H9 (cell line): ENCODE results near the gene PARD3. TPM values are rescaled to one million over a fixed set of nuclear protein-coding genes. Genes with fewer than 3 reads are reported as not detected.

Source experiments
- DNase-seq: peaks from one replicate; pipeline ENCODE4 v3.0.0-alpha.2; 2017
- H2AFZ ChIP-seq: one replicate; pipeline ENCODE4 v1.6.1; 2013; ENCODE audit warnings: mild to moderate bottlenecking, low read length, control low read depth, moderate library complexity
- H2AK5ac ChIP-seq: 2 replicates; pipeline ENCODE4 v1.6.1; 2013; ENCODE audit warnings: low read length, control low read depth, mixed read lengths; ENCODE audit not compliant: insufficient read length
- H2BK120ac ChIP-seq: one replicate; pipeline ENCODE4 v1.6.1; 2013; ENCODE audit warnings: low read depth, mild to moderate bottlenecking, low read length, control low read depth, inconsistent platforms; ENCODE audit not compliant: poor library complexity, severe bottlenecking
- H2BK12ac ChIP-seq: 2 replicates; pipeline ENCODE4 v1.6.1; 2013; ENCODE audit warnings: low read length, control low read depth, mixed read lengths, low read depth; ENCODE audit not compliant: insufficient read length
- H2BK15ac ChIP-seq: 2 replicates; pipeline ENCODE4 v1.6.1; 2013; ENCODE audit warnings: low read depth, low read length, control low read depth
- H2BK20ac ChIP-seq: one replicate; pipeline ENCODE4 v1.6.1; 2013; ENCODE audit warnings: low read depth, mild to moderate bottlenecking, low read length, control low read depth, inconsistent platforms; ENCODE audit not compliant: poor library complexity, severe bottlenecking
- H2BK5ac ChIP-seq: 2 replicates; pipeline ENCODE4 v1.6.1; 2013; ENCODE audit warnings: low read length, control low read depth, mixed read lengths; ENCODE audit not compliant: insufficient read length
- H3K14ac ChIP-seq: 2 replicates; pipeline ENCODE4 v1.6.1; 2013; ENCODE audit warnings: low read length, control low read depth; ENCODE audit not compliant: insufficient read depth
- H3K18ac ChIP-seq: 2 replicates; pipeline ENCODE4 v1.6.1; 2013; ENCODE audit warnings: low read depth, mild to moderate bottlenecking, mixed read lengths, low read length, control low read depth; ENCODE audit not compliant: insufficient read length
- H3K23ac ChIP-seq: 2 replicates; pipeline ENCODE4 v1.6.1; 2013; ENCODE audit warnings: low read length, control low read depth, mixed read lengths, low read depth; ENCODE audit not compliant: insufficient read length
- H3K23me2 ChIP-seq: 2 replicates; pipeline ENCODE4 v1.6.1; 2013; ENCODE audit warnings: low read depth, mild to moderate bottlenecking, mixed read lengths, low read length, control low read depth; ENCODE audit not compliant: insufficient read length, poor library complexity, severe bottlenecking
- H3K27ac ChIP-seq: 2 replicates; pipeline ENCODE4 v1.5.1; 2013; ENCODE audit warnings: low read length, control low read depth, mixed read lengths, low read depth; ENCODE audit not compliant: insufficient read length
- H3K27me3 ChIP-seq: 2 replicates; pipeline ENCODE4 v1.6.1; 2013; ENCODE audit warnings: low read length, control low read depth, inconsistent platforms; ENCODE audit not compliant: insufficient read depth
- H3K4ac ChIP-seq: 2 replicates; pipeline ENCODE4 v1.6.1; 2013; ENCODE audit warnings: low read depth, mild to moderate bottlenecking, control low read depth, inconsistent platforms, low read length, moderate library complexity
- H3K4me1 ChIP-seq: 2 replicates; pipeline ENCODE4 v1.6.1; 2013; ENCODE audit warnings: low read length, control low read depth, inconsistent platforms; ENCODE audit not compliant: insufficient read depth
- H3K4me2 ChIP-seq: 2 replicates; pipeline ENCODE4 v1.6.1; 2013; ENCODE audit warnings: low read length, control low read depth, mixed read lengths; ENCODE audit not compliant: insufficient read length, insufficient read depth
- H3K56ac ChIP-seq: 2 replicates; pipeline ENCODE4 v1.6.1; 2013; ENCODE audit warnings: low read depth, mild to moderate bottlenecking, mixed read lengths, low read length, control low read depth; ENCODE audit not compliant: insufficient read length
- H3K79me1 ChIP-seq: 2 replicates; pipeline ENCODE4 v1.6.1; 2013; ENCODE audit warnings: low read depth, mild to moderate bottlenecking, moderate library complexity, low read length, control low read depth, inconsistent platforms; ENCODE audit not compliant: insufficient read depth, poor library complexity, severe bottlenecking
- H3K79me2 ChIP-seq: 2 replicates; pipeline ENCODE4 v1.6.1; 2013; ENCODE audit warnings: low read length, control low read depth, inconsistent platforms; ENCODE audit not compliant: insufficient read depth
- H3K9ac ChIP-seq: 2 replicates; pipeline ENCODE4 v1.6.1; 2013; ENCODE audit warnings: low read length, control low read depth, mixed read lengths; ENCODE audit not compliant: insufficient read length; ENCODE audit errors: extremely low read depth
- H3K9me3 ChIP-seq: one replicate; pipeline ENCODE4 v1.6.1; 2013; ENCODE audit warnings: low read depth, low read length, inconsistent platforms; ENCODE audit not compliant: control insufficient read depth
- H3T11ph ChIP-seq: one replicate; pipeline ENCODE4 v1.6.1; 2013; ENCODE audit warnings: mild to moderate bottlenecking, low read length, control low read depth, inconsistent platforms
- H4K20me1 ChIP-seq: one replicate; pipeline ENCODE4 v1.6.1; 2013; ENCODE audit not compliant: control insufficient read depth, insufficient read length, insufficient read depth
- H4K5ac ChIP-seq: 2 replicates; pipeline ENCODE4 v1.6.1; 2013; ENCODE audit warnings: low read depth, mild to moderate bottlenecking, mixed read lengths, low read length, control low read depth; ENCODE audit not compliant: insufficient read length
- H4K8ac ChIP-seq: replicated peaks from 2 replicates; pipeline ENCODE4 v1.6.1; 2013; ENCODE audit warnings: low read length, control low read depth, mixed read lengths, low read depth; ENCODE audit not compliant: insufficient read length
- H4K91ac ChIP-seq: 2 replicates; pipeline ENCODE4 v1.6.1; 2013; ENCODE audit warnings: low read depth, mild to moderate bottlenecking, moderate library complexity, mixed read lengths, low read length, control low read depth; ENCODE audit not compliant: insufficient read length
- H3K27ac Mint-ChIP-seq, 3 experiments: 2 replicates in 2 of 3; 3 replicates in 1 of 3; pipeline ENCODE4 v1.8.0; 2020 to 2021; ENCODE audit warnings: mixed read lengths in 3 of 3, mild to moderate bottlenecking in 1 of 3, moderate library complexity in 1 of 3
- H3K27me3 Mint-ChIP-seq: 2 replicates; pipeline ENCODE4 v1.8.0; 2021; ENCODE audit warnings: low read depth, mild to moderate bottlenecking, moderate library complexity, mixed read lengths
- H3K36me3 Mint-ChIP-seq, 3 experiments: 2 replicates in 2 of 3; 3 replicates in 1 of 3; pipeline ENCODE4 v1.8.0; 2020 to 2021; ENCODE audit warnings: low read depth in 3 of 3, mixed read lengths in 3 of 3; ENCODE audit not compliant: insufficient read depth in 1 of 3
- H3K4me1 Mint-ChIP-seq, 2 experiments: 2 replicates each; pipeline ENCODE4 v1.8.0; 2020; ENCODE audit warnings: mixed read lengths in 2 of 2
- H3K4me3 Mint-ChIP-seq, 2 experiments: 2 replicates in 1 of 2; 3 replicates in 1 of 2; pipeline ENCODE4 v1.8.0; 2020 to 2021; ENCODE audit warnings: mild to moderate bottlenecking in 2 of 2, mixed read lengths in 2 of 2, moderate library complexity in 1 of 2
- H3K9me3 Mint-ChIP-seq, 2 experiments: 2 replicates in 1 of 2; 3 replicates in 1 of 2; pipeline ENCODE4 v1.8.0; 2020; ENCODE audit warnings: mild to moderate bottlenecking in 2 of 2, mixed read lengths in 2 of 2, moderate library complexity in 1 of 2
- WGBS: extraction: QIAGEN DNeasy Blood & Tissue Kit; methylation state at CpG from one replicate; pipeline ENCODE4 v1.1.7; 2013; ENCODE audit warnings: missing lambda C conversion rate, low lambda C conversion rate, mixed read lengths; ENCODE audit not compliant: insufficient read length; ENCODE audit errors: extremely low coverage; 5-methylcytosine and 5-hydroxymethylcytosine counted together
- total RNA-seq: library from RNA; stranded (reverse); gene quantifications from 2 replicates; pipeline ENCODE4 v1.2.1, GENCODE V29; 2021
- TF ChIP-seq, protein P1 (sequence below): fragments of 200-600 bp; sonication (generic); conservative IDR thresholded peaks from 3 replicates; pipeline ENCODE4 v1.8.0; 2021; ENCODE audit warnings: antibody characterized with exemption, mild to moderate bottlenecking

Gene PARD3
- total RNA-seq, 1 experiment from 2014 or later = 44.7 TPM

DNA sequence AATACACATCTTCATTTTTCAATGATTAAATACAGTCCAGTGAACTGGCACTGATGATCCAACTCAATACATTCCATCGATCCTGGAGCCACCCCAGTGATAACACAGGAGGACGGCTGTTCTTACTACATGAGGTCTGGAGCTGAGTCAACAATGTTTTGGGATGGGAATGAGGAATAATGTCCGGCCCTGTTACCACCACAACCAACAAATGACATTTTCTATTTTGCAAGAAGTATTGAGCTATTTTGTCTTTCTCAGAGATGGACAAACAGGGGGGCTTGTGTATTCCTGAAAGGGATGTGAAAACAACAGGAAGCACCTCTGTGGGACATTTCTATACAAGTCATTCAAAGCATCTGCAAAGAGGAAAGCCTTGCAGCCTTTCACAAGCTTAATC is 249.2 kb downstream of the PARD3 start:
- WGBS = no CpG with 5 or more reads among the region's 3 CpGs
- H3K27ac ChIP-seq = peak overlapping the region; percentile 74
- H3K23ac ChIP-seq = no peak overlapping the region
- H3K79me2 ChIP-seq = no peaks in the 10 kb centered on the region; the same call in none of the 2 replicates
- no peak overlapping the region for H2BK12ac ChIP-seq
- Mint-ChIP-seq H3K4me3 (peak overlapping the region in 1 of 2 experiments; percentile 61; a peak in 3 of 5 replicates), H3K9me3 (no peaks in the 10 kb centered on the region), H3K4me1 (peaks cover 34 to 38% of the 10 kb centered on the region in 2 experiments), H3K27ac (peak overlapping the region; percentile 39 to 94 (median 71); a peak in 5 of 7 replicates), H3K27me3 (no peaks in the 10 kb centered on the region), H3K36me3 (no peaks in the 10 kb centered on the region)
- H3K27me3 ChIP-seq = no peaks in the 10 kb centered on the region
- no peak overlapping the region for H3K4ac ChIP-seq
- no peak overlapping the region for H2BK5ac ChIP-seq
- DNase-seq = no peak
- H3K23me2 ChIP-seq = no peaks in the 10 kb centered on the region
- H2AFZ ChIP-seq = no peak overlapping the region
- no peak overlapping the region for H3K14ac ChIP-seq
- no peak overlapping the region for H4K8ac ChIP-seq
- H2BK15ac ChIP-seq = no peak overlapping the region
- H3K56ac ChIP-seq = no peak overlapping the region
- H4K91ac ChIP-seq = no peak overlapping the region
- no peak overlapping the region for H2AK5ac ChIP-seq
- no peak overlapping the region for H3K4me2 ChIP-seq
- peaks cover 4% of the 10 kb centered on the region for H3K79me1 ChIP-seq
- no peak overlapping the region for H3K9ac ChIP-seq
- no peaks in the 10 kb centered on the region for H4K20me1 ChIP-seq
- no peak overlapping the region for H2BK120ac ChIP-seq
- H3T11ph ChIP-seq = no peak overlapping the region
- H2BK20ac ChIP-seq = no peak overlapping the region
- peaks cover 14% of the 10 kb centered on the region for H3K4me1 ChIP-seq
- TF ChIP-seq, protein P1, sequence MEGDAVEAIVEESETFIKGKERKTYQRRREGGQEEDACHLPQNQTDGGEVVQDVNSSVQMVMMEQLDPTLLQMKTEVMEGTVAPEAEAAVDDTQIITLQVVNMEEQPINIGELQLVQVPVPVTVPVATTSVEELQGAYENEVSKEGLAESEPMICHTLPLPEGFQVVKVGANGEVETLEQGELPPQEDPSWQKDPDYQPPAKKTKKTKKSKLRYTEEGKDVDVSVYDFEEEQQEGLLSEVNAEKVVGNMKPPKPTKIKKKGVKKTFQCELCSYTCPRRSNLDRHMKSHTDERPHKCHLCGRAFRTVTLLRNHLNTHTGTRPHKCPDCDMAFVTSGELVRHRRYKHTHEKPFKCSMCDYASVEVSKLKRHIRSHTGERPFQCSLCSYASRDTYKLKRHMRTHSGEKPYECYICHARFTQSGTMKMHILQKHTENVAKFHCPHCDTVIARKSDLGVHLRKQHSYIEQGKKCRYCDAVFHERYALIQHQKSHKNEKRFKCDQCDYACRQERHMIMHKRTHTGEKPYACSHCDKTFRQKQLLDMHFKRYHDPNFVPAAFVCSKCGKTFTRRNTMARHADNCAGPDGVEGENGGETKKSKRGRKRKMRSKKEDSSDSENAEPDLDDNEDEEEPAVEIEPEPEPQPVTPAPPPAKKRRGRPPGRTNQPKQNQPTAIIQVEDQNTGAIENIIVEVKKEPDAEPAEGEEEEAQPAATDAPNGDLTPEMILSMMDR = no peak
- no peaks in the 10 kb centered on the region for H3K9me3 ChIP-seq
- no peak overlapping the region for H3K18ac ChIP-seq
- no peak overlapping the region for H4K5ac ChIP-seq
